PC-3 (cell line): ENCODE results near the gene ANKRD40. TPM values are rescaled to one million over a fixed set of nuclear protein-coding genes. Genes with fewer than 3 reads are reported as not detected.

Experiments used
- ATAC-seq: fragments of 200-7000 bp; cut with Tn5 transposase; 2 replicates; pipeline ENCODE4 v1.9.1; 2020; ENCODE audit warnings: mild to moderate bottlenecking, moderate library complexity
- BruUV-seq: library from RNA; stranded (reverse); fragments of 400-500 nt; replicated peaks from 2 replicates; lab custom pipeline; 2021; lab: Mats Ljungman, UMichigan
- CTCF ChIA-PET: fragments of 300-600 bp; sonication (Branson Sonifier 250); formaldehyde crosslinking; loops from one replicate; lab custom pipeline; 2022; ENCODE audit warnings: antibody characterized with exemption; lab: Charles Lee
- POLR2A ChIA-PET: fragments of 300-600 bp; sonication (Branson Sonifier 250); formaldehyde crosslinking; loops from one replicate; lab custom pipeline; 2022; ENCODE audit warnings: antibody characterized with exemption; ENCODE audit not compliant: unreplicated experiment; lab: Charles Lee
- DNase-seq: peaks from one replicate; pipeline ENCODE4 v3.0.0-alpha.2; 2015
- H2AFZ ChIP-seq: fragments of 300-600 bp; sonication (generic); 2 replicates; pipeline ENCODE4 v1.6.0; 2016; ENCODE audit warnings: antibody characterized with exemption, low read length
- H3F3A ChIP-seq: fragments of 300-600 bp; sonication (generic); one replicate; pipeline ENCODE4 v1.6.0; 2017; ENCODE audit warnings: antibody characterized with exemption, low read length, control low read depth, mild to moderate bottlenecking; ENCODE audit not compliant: unreplicated experiment
- H3K27ac ChIP-seq: fragments of 300-600 bp; sonication (generic); 2 replicates; pipeline ENCODE4 v1.5.1; 2016; ENCODE audit warnings: mild to moderate bottlenecking, low read length
- H3K27me3 ChIP-seq: fragments of 300-600 bp; sonication (generic); 2 replicates; pipeline ENCODE4 v1.6.1; 2016; ENCODE audit warnings: low read length, mixed read lengths
- H3K36me3 ChIP-seq: fragments of 300-600 bp; sonication (generic); 2 replicates; pipeline ENCODE4 v1.6.1; 2016; ENCODE audit warnings: low read depth, mixed run types, low read length, mixed read lengths
- H3K4me1 ChIP-seq: fragments of 300-600 bp; sonication (generic); 2 replicates; pipeline ENCODE4 v1.5.1; 2016; ENCODE audit warnings: low read length; ENCODE audit not compliant: insufficient read depth
- H3K4me2 ChIP-seq: fragments of 300-600 bp; sonication (generic); 2 replicates; pipeline ENCODE4 v1.6.0; 2016; ENCODE audit warnings: low read length
- H3K4me3 ChIP-seq: fragments of 300-600 bp; sonication (generic); 2 replicates; pipeline ENCODE4 v1.5.1; 2016; ENCODE audit warnings: mild to moderate bottlenecking, low read length, mixed read lengths
- H3K79me2 ChIP-seq: fragments of 300-600 bp; sonication (generic); 2 replicates; pipeline ENCODE4 v1.6.1; 2017; ENCODE audit warnings: low read length, mixed read lengths
- H3K9ac ChIP-seq: fragments of 300-600 bp; sonication (generic); 2 replicates; pipeline ENCODE4 v1.6.0; 2016; ENCODE audit warnings: mild to moderate bottlenecking, low read length
- H3K9me2 ChIP-seq: fragments of 300-600 bp; sonication (generic); replicated peaks from 2 replicates; pipeline ENCODE4 v1.6.1; 2016; ENCODE audit warnings: mixed run types, low read length, mixed read lengths
- H3K9me3 ChIP-seq: fragments of 300-600 bp; sonication (generic); 2 replicates; pipeline ENCODE4 v1.6.1; 2016; ENCODE audit warnings: low read length, mixed read lengths
- H4K20me1 ChIP-seq: fragments of 300-600 bp; sonication (generic); 2 replicates; pipeline ENCODE4 v1.6.1; 2016; ENCODE audit warnings: low read length, mixed read lengths
- EZH2 ChIP-seq: fragments of 300-600 bp; sonication (generic); IDR thresholded peaks from one replicate; pipeline ENCODE4 v1.6.1; 2017; ENCODE audit warnings: antibody characterized with exemption, mild to moderate bottlenecking, low read length; ENCODE audit not compliant: unreplicated experiment
- EZH2phosphoT487 ChIP-seq: fragments of 300-600 bp; sonication (generic); IDR thresholded peaks from 2 replicates; pipeline ENCODE4 v1.6.1; 2018; ENCODE audit warnings: mild to moderate bottlenecking, antibody characterized with exemption, low read length, borderline replicate concordance
- intact Hi-C: fragments of 100-400 bp; cut with micrococcal nuclease; formaldehyde crosslinking; loops from 2 replicates; pipeline ENCODE4 v1.9.0; 2023
- total RNA-seq: library from RNA; depleted of rRNA; stranded (reverse); fragments of >200 nt; gene quantifications from 2 replicates; pipeline ENCODE4 v1.2.3, GENCODE V29; 2014
- TF ChIP-seq, protein P1 (sequence below): fragments of 300-600 bp; sonication (generic); conservative IDR thresholded peaks from 2 replicates; pipeline ENCODE4 v1.5.1; 2017; ENCODE audit warnings: antibody characterized with exemption, low read depth, mild to moderate bottlenecking, low read length

ANKRD40 gene
- total RNA-seq, 1 experiment from 2014 or later: 44.2 TPM

DNA sequence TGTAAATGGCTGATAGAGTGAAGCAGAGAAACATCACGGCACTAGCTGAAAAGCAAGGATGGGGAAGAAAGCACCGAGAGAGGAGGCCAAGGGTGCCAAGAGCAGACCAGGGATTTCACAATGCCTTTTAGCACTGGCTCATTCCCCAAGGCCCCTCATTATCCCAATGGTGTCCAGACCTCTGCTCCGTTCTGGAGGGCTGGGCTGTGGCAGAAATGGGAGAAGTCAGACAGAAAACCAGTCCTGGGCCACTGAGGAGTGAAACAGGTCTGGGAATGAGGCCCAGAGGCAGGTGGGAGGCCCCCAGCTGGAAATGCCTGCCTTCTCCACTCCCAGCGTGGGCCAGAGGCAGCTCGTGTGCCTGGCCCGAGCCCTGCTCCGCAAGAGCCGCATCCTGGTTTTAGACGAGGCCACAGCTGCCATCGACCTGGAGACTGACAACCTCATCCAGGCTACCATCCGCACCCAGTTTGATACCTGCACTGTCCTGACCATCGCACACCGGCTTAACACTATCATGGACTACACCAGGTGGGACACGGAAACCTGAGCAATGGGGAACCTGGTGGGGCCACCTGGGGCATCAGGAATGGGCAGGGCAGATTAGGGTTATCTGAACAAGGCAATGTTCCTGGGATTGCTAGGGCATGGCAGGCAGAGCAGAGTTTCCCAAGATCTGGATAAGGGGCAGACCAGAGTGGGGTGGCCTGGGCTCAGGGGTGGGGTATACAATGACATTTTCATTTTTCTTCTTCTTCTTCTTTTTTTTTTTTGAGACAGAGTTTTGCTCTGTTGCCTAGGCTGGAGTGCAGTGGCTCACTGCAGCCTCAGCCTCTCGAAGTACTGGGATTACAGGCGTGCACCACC, 20.3 kb downstream of the ANKRD40 start:
- no peak overlapping the region; the same call in 1 of the 2 replicates for H3K9ac ChIP-seq

GRCh38 chr17:50686494-50687199, 21.1 kb downstream of the ANKRD40 start:
- Histone ChIP-seq H3K79me2 (no peaks in the 10 kb centered on the region), H4K20me1 (no peaks in the 10 kb centered on the region), H3K27me3 (no peaks in the 10 kb centered on the region), H3K9me2 (no peaks in the 10 kb centered on the region), H3K4me2 (peak overlapping the region; percentile 51), H3K4me3 (peak overlapping the region; percentile 4; the same call in 1 of the 2 replicates), H3K9me3 (no peaks in the 10 kb centered on the region), H2AFZ (peak overlapping the region; percentile 10; the same call in 1 of the 2 replicates), H3K36me3 (no peaks in the 10 kb centered on the region), H3K27ac (peak overlapping the region; percentile 56), H3F3A (no peaks in the 10 kb centered on the region), H3K9ac (peak overlapping the region; percentile 1; the same call in 1 of the 2 replicates), H3K4me1 (peaks cover 64% of the 10 kb centered on the region)
- ATAC-seq (peak; percentile 81), DNase-seq (peak; percentile 94)
- POLR2A ChIA-PET: no interaction called here
- TSS peak; percentile 37 for BruUV-seq
- CTCF ChIA-PET: no interaction called here
- no peak for TF ChIP-seq EZH2
- TF ChIP-seq, protein P1, sequence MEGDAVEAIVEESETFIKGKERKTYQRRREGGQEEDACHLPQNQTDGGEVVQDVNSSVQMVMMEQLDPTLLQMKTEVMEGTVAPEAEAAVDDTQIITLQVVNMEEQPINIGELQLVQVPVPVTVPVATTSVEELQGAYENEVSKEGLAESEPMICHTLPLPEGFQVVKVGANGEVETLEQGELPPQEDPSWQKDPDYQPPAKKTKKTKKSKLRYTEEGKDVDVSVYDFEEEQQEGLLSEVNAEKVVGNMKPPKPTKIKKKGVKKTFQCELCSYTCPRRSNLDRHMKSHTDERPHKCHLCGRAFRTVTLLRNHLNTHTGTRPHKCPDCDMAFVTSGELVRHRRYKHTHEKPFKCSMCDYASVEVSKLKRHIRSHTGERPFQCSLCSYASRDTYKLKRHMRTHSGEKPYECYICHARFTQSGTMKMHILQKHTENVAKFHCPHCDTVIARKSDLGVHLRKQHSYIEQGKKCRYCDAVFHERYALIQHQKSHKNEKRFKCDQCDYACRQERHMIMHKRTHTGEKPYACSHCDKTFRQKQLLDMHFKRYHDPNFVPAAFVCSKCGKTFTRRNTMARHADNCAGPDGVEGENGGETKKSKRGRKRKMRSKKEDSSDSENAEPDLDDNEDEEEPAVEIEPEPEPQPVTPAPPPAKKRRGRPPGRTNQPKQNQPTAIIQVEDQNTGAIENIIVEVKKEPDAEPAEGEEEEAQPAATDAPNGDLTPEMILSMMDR: no peak
- TF ChIP-seq EZH2phosphoT487: no peak
- intact Hi-C loops: loop anchor here (1.0 kb wide), 1 partner anchor 9 kb away; no protein-coding TSS in a partner anchor

More for the DNA sequence above, 20.3 kb downstream of the ANKRD40 start:
- TF ChIP-seq EZH2phosphoT487: no peak
- TF ChIP-seq, protein P1: no peak
- TF ChIP-seq EZH2: no peak
- ChIA-PET CTCF (no interaction called here), POLR2A (no interaction called here)
- no peaks in the 10 kb centered on the region for H3K9me2 ChIP-seq
- H3K27me3 ChIP-seq: no peaks in the 10 kb centered on the region
- H3K4me2 ChIP-seq: peak overlapping the region; percentile 51
- DNase-seq (no peak), ATAC-seq (no peak)
- peaks cover 6% of the 10 kb centered on the region for H3F3A ChIP-seq
- intact Hi-C loops: no loop called here
- no peaks in the 10 kb centered on the region for H4K20me1 ChIP-seq
- BruUV-seq: no TSS peak
- H3K9me3 ChIP-seq: no peaks in the 10 kb centered on the region
- H3K36me3 ChIP-seq: no peaks in the 10 kb centered on the region
- H3K79me2 ChIP-seq: no peaks in the 10 kb centered on the region
- H2AFZ ChIP-seq: no peak overlapping the region
- H3K27ac ChIP-seq: peak overlapping the region; percentile 56
- no peak overlapping the region for H3K4me3 ChIP-seq
- peaks cover 72% of the 10 kb centered on the region for H3K4me1 ChIP-seq
